ENCODE measurements around the gene NELFCD.

DNA sequence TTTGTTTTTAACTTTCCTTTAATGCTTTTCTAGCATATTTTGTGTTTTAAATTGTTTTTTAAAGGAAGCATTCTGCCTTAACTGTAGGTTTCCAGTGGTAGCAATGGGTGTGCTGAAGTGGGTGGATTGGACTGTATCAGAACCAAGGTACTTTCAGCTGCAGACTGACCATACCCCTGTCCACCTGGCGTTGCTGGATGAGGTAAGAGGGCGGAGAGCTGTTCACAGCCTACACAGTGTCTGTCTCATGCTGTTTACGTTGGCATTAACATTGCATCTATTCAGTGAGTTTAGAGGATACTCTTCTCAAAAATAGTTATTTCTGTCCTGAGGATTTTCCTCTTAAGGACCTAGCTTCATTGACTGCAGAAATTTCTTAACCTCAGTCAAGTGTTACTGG, 11.9 kb downstream of the NELFCD start:
- TF ChIP-seq EZH2 (IDR thresholded peaks at IDR 0.05; ENCODE audit: borderline replicate concordance, insufficient read depth, low read depth, low read length, poor library complexity, severe bottlenecking) = no peak
- TF ChIP-seq, protein P1, sequence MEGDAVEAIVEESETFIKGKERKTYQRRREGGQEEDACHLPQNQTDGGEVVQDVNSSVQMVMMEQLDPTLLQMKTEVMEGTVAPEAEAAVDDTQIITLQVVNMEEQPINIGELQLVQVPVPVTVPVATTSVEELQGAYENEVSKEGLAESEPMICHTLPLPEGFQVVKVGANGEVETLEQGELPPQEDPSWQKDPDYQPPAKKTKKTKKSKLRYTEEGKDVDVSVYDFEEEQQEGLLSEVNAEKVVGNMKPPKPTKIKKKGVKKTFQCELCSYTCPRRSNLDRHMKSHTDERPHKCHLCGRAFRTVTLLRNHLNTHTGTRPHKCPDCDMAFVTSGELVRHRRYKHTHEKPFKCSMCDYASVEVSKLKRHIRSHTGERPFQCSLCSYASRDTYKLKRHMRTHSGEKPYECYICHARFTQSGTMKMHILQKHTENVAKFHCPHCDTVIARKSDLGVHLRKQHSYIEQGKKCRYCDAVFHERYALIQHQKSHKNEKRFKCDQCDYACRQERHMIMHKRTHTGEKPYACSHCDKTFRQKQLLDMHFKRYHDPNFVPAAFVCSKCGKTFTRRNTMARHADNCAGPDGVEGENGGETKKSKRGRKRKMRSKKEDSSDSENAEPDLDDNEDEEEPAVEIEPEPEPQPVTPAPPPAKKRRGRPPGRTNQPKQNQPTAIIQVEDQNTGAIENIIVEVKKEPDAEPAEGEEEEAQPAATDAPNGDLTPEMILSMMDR (IDR thresholded peaks at IDR 0.05) = no peak
